ENCODE results near the gene TUBG2.
A peak's percentile ranks its signal among the peaks of the same experiment; 100 is the strongest.

TUBG2 gene

DNA sequence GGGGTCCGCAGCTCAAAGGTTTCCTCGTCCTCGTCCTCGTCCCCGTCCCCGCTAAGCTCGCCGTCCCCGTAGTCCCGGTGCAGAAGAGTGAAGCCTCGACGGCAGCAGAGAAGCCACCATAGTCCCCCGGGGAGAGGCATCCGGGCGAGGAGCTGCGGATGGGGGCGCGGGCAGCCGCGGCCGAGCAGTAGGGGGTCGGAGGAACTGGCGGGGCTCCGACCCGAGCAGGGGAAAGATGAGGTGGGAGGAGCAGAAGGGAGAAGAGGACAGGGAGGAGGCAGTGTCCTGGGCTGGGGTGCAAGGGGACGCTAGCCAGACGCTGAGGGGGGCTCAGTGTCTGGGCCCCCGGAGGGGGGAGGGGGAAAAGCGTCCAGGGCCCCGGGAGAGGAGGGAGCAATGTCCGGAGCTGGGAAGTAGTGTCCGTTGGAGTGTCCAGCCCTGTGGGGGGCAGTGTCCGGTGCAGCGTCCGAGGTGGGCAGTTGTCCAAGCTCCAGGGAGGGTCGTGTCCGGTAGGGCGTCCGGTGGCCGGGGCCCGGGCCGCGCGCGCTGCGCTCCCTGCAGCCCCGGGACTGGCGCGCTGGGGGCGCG is 17.4 kb downstream of the TUBG2 start, which contains the start of gene PLEKHH3:
PLEKHH3 (minus strand) TSS at position 571 of the 588 bp plus-strand sequence; CDS start at position 140, 431 bp downstream.
- DNase-seq (ENCODE audit: low read depth, low spot score): no peak

DNA sequence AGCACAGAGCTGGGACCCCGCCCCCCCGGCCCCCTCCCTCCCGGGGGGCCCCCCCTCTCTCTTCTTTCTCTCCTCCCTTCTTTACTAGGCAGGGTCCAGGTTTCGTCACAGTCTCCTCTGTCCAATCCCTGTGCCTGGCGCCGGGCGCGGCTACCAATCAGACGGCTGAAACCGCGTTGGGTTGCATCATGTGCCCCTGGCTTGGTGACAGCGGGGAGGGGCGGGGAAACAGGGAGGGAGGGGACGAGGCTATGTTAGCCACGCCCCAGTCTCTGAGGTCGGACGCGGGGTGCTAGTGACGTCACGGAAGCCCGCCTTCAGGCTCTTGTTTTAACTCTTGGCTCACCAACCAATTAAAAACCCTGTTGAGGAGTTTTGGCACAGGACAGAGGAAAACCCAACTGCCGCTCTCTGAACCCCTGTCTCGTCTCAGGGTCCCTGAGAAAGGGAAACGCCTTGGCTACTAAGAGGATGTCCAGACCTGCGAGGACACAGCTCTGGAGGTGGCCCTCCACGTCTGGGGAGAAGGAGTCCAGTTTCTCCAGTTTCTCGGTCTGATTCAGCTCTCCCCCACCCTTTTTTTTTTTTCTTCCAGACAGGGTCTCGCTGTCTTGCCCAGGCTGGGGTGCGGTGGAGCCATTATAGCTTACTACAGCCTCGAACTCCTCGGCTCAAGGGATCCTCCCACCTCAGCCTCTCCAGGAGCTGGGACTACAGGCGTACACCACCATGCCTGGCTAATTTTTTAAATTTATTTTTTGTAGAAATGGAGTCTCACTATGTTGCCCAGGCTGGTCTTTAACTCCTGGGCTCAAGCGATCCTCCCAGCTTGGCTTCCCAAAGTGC is 18.2 kb downstream of the TUBG2 start:
- peak; percentile 95 for DNase-seq (ENCODE audit: low read depth, low spot score)

DNA sequence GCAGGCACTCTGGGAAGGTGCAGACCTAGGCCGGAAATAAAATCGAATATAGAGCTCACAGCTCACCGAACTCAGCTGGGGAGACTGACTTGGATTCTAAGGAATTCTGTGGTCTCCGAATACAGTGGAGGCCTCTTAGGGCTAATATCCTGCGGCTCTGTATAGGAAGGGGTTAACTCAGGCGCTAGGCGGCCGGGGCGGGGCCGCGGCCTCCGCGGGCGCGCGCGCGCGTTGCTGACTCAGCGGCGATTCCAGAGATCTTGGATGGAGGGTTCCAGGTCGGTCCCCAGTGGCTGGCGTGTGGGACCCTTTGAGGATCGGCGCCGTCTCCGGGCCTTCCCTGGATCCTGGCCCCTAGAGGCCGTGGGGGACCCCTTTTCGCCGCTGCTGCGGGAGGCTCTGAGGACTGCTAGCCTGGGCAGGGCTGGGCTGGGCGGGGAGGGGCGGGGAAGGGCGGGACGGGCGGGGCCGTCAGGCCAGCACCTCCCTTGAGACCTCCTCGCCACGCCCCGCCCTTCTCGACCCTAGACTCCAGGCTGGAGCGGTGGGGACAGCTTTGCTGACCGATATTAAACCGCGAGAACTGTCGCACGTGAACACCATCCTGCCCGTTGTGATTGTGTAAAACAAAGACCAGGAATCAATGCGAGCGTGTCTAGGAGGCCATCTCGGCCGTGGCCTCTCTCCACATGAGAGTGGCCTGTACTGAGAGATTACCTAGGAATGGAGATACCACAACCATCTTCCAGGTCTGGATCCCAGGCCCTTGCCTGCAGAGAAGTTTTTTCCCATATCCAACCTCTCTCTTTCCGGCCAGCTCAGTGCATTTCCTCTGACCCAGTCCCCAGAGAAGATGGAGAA is 19.1 kb downstream of the TUBG2 start:
- DNase-seq (ENCODE audit: low read depth, low spot score): peak; percentile 87

DNA sequence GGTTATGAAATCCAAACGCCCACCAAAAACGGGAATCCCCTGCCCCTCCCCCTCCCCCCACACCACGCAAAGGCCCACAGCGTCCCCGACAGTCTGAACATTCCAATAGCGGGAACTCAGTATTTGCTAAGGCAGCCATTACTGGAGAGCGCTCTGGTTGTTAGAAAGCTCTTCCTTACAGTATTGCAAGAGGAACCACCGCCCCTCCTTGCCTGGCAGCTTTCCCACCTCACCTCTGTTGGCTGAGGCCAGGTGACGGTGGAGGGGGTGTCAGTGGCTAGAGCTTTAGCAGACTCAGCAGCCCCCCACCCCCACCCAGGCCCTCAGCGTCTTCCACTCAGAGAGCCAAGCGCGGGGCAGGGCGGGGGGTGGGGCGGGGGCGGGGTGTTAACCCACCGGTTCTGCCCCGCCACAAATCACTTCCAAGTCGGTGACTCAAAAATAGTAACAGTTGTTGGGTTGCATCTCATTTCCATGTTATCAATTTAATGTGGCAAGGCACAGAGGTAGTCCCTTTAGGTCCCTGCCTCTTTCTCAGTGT is 19.9 kb downstream of the TUBG2 start:
- no peak for DNase-seq (ENCODE audit: low read depth, low spot score)

DNA sequence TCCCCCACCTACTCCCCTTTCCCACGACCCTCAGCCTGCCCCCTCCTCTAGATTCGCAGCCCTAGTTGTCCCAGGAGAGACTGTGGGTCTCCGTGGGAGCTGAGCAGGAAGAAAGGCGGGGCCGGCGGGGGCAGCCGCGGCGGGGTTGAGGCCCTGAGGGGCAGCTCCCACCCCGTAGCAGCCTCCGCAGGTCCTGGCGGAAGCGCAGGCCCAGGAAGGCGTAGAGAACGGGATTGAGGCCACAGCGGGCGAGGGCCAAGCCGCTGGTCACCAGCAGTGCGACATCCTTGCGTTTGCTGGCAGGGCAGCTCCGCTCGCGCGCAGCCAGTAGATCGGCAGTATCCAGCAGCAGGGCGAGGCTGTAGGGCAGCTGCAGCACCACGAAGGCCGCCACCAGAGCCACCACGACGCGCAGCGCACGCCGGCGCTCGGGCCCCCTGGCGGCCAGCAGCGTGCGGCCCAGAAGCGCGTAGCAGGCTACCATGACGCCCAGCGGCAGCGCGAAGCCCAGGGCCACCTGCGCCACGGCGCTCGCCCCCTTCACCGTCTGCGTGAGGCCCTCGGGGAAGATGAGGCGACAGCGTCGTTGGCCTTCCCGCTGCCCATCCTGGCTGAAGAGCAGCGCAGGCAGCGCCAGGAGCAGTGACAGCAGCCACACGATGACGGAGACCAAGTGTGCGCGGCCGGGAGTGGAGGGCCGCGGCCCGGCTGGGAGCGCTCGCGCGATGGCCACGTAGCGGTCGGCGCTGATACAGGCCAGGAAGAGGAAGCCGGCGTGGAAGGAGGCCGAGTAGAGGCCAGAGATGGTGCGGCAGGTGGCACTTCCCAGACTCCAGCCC is 20.6 kb downstream of the TUBG2 start:
- no peak for DNase-seq (ENCODE audit: low read depth, low spot score)

DNA sequence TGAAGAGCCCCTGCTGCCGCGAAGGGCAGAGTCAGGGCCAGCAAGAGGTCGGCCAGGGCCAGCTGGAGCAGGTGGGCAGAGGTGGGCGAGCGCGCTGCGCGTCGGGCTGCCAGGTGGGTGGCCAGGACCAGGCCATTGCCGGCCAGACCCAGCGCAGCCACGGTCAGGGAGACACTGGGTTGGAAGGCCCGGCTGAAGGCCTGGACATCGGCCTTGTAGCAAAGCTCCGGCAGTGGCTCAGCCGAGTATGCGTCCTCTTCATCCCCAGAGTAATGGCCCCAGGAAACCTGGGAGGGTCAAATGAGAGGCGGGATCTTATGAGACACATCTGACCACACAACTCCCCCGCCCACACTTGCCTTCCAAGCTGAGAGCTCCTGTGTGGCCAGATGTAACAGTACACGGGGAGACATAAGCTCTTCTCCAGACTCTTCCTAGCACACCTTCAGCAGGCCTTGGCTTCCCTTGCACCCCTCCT is 21.3 kb downstream of the TUBG2 start:
- no peak for DNase-seq (ENCODE audit: low read depth, low spot score)

DNA sequence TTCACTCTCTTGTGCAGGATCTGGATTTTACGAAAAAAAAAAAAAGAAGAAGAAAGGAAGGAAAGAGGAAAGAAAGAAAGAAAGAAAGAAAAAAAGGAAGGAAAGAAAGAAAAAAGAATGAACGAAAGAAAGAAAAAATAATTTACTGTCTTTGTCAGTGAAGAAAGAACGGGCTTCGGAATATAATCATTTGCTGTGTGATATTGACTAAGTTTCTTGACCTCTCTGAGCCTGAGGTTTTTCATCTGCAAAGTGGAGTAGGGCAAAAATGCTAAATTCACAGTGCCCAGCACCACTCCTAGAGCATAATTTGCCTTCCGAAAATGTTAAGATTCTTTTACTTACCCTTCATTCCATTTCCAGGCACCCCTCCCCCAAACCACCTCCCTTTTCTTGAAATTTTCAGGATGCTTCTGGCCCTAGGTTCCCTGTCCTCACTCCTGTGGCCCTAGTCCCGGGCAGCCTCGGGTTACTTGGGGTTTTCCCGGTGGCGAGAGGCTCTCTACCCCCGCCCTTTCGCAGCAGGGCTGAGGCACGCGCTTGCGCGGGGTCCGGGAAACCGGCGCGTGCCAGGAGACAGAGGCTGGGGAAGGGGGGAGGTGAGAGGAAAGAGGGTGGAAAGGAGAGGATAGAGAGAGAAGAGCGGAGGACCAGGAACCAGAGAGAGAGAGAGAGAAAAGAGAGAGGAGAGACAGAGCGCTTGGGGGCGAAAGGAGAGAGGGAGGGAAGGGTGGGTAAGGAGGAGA is 23.1 kb downstream of the TUBG2 start, which contains the start of gene CNTNAP1:
CNTNAP1 (plus strand) TSS at position 556 of the 746 bp plus-strand sequence. CDS start 299 bp downstream, outside the sequence.
- no peak for DNase-seq (ENCODE audit: low read depth, low spot score)

DNA sequence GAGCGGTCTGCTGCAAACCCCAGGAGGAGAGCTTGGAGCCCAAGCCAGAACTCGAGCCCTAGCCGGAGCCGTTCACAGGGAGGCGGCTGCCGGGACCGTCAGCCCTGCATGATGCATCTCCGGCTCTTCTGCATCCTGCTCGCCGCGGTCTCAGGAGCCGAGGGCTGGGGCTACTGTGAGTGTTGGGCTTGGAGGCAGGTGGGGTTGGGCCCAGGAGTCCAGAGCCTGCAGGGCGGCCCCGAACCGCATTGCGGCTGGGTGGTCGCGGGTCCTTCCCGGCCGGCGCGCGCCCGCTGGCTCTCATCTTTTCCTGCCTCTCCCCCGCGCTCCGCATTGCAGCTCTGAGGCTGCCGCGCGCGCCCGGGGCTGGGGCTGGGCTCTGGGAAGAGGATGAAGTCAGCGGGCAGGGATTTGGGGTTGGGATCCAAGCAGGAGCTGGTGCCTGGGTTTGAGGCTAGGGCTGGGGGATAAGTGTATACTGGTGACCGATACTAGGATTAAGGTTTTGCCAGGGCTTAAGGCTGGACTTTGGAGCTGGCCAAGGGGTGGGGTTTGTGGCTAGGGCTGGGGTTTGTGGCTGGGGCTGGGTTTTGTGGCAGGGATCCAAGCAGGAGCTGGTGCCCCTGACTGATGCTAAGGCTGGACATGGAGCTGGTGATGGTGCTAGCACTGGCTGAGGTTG is 23.8 kb downstream of the TUBG2 start:
- no peak for DNase-seq (ENCODE audit: low read depth, low spot score)

DNA sequence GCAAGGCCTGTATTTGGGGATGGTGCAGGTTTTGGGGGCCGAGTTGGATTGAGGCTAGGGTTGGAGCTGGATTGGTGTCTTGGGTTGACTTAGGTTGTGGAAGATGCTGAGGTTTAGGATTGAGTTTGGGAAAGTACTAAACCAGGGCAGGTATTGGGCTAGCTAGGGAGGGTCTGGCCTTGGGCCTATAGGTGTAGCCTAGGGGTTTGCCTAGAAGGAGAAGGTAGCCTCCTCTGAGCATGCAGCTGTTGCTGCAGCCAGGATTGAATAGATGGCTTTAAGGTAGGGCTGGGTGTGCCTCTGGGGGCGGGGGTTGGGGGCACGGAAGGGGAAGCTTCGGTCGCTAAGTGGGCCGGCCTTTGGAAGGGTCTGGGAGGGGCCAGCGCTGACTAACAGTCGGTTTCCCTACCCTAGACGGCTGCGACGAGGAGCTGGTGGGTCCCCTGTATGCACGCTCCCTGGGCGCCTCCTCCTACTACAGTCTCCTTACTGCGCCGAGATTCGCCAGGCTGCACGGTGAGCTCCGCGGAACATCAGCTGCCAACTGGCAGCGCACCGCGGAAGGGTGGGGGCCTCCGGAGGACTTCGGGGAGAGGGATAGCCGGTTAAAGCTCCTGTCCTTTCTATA is 24.4 kb downstream of the TUBG2 start:
- no peak for DNase-seq (ENCODE audit: low read depth, low spot score)

DNA sequence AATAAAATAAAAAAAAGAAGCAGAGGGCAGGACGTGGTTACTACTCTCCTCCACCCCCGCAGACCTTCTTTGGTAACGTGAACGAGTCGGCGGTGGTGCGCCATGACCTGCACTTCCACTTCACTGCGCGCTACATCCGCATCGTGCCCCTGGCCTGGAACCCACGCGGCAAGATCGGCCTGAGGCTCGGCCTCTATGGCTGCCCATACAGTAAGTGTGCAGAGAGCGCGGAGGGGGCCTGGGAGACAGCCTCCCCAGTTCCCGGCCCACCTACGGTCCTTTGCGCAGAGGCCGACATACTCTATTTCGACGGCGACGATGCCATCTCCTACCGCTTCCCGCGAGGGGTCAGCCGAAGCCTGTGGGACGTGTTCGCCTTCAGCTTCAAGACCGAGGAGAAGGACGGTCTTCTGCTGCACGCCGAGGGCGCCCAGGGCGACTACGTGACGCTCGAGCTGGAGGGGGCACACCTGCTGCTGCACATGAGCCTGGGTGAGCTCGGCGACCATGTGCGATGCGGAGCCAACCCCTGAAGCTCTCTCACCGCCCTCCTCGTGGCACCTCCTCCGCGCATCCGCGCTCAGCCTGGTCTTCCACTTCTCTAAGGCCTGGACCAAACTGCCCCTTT is 26.0 kb downstream of the TUBG2 start:
- DNase-seq (ENCODE audit: low read depth, low spot score): no peak

DNA sequence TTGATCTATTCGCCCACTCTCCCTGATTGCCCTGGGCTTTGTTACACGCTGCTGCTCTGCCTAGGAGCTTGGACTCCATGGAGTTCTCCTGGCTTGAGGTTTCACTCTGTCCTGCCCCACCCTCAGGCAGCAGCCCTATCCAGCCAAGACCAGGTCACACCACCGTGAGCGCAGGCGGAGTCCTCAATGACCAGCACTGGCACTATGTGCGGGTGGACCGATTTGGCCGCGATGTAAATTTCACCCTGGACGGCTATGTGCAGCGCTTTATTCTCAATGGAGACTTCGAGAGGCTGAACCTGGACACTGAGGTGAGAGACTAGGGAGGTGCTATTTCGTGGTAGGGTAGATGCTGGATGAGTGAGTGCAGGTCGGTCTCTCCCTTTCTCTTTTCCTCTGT is 26.7 kb downstream of the TUBG2 start:
- no peak for DNase-seq (ENCODE audit: low read depth, low spot score)

DNA sequence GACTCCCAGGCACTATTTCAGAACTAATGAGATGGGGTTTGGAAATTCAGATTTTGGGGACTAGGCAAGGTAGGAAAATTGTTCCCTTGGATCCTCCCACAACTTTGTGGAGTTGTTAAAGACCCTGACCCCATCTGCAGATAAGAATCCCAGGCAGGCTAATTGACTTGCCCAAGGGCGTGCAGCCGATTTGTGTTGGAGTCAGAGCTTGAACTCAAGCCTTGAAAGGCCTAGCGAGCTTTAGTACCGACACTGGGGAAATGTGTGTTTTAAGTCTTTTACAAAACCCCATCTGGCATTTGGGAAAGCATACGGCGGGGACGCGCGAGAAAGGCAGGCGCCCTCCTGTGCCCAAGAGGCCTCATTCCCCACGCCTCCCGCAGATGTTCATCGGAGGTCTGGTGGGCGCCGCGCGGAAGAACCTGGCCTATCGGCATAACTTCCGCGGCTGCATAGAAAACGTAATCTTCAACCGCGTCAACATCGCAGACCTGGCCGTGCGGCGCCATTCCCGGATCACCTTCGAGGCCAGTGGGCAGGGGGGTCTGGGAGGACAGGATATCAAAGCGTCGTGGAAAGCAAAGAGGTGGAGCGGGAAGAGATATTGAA is 27.5 kb downstream of the TUBG2 start:
- no peak for DNase-seq (ENCODE audit: low read depth, low spot score)

DNA sequence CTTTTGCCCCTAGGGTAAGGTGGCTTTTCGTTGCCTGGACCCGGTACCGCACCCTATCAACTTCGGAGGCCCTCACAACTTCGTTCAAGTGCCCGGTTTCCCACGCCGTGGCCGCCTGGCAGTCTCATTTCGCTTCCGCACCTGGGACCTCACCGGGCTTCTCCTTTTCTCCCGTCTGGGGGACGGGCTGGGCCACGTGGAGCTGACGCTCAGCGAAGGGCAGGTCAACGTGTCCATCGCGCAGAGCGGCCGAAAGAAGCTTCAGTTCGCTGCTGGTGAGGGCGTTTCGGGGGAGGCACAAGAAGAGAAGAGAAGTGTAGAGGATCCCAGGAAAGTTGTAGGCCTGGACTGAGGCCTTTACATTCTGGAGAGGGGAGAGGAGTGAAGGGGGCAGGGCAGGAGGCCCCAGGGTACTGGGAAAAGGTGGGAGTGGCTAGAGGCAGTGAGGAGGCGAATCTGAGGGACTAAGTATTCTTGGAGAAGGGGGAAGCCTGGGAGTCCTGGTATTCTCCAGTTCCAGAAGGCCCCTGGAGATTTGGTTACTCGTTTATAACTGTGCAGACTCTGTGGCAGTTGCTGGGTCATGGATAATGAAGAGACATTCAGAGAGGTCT is 28.7 kb downstream of the TUBG2 start:
- DNase-seq (ENCODE audit: low read depth, low spot score): no peak

DNA sequence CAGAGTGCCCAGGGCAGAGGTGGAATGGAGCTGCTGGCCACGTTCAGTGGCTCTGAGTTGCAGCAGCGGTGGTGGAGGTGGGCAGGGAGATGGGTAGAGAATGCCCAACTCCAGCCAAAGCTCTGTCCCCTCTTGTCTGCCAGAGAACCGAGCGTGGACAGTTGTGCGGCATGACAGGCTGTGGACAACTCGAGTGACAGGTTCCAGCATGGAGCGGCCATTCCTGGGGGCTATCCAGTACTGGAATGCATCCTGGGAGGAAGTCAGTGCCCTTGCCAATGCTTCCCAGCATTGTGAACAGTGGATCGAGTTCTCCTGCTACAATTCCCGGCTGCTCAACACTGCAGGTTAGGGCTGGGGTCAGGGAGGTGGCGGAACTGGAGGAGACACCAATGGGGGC is 31.5 kb downstream of the TUBG2 start:
- no peak for DNase-seq (ENCODE audit: low read depth, low spot score)

DNA sequence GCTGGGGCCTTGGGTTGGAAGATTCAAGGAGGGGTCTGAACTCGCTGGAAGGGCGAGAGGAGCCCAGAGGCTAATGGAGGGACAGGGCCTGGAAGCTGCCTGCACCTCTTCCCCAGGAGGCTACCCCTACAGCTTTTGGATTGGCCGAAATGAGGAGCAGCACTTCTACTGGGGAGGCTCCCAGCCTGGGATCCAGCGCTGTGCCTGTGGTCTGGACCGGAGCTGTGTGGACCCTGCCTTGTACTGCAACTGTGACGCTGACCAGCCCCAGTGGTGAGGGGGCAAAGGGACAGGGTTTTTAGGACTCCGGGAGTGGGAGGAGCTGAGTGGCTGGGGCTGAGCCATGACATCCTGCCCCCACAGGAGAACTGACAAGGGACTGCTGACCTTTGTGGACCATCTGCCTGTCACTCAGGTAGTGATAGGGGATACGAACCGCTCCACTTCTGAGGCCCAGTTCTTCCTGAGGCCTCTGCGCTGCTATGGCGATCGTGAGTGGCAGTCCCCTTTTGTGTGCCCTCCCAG is 32.0 kb downstream of the TUBG2 start:
- DNase-seq (ENCODE audit: low read depth, low spot score): no peak

DNA sequence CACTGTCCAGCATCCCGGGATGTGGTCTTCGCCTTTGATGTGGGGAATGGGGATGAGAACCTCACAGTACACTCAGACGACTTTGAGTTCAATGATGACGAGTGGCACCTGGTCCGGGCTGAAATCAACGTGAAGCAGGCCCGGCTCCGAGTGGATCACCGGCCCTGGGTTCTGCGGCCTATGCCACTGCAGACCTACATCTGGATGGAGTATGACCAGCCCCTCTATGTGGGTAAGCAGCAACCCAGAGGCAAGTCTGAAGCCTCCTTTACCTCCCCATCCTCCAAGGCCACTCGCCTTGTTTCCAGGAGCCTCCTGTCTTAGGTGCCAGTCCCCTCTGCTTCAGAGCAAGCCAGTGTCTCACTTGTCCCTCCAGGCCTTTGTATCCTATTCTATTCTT is 33.4 kb downstream of the TUBG2 start:
- no peak for DNase-seq (ENCODE audit: low read depth, low spot score)

DNA sequence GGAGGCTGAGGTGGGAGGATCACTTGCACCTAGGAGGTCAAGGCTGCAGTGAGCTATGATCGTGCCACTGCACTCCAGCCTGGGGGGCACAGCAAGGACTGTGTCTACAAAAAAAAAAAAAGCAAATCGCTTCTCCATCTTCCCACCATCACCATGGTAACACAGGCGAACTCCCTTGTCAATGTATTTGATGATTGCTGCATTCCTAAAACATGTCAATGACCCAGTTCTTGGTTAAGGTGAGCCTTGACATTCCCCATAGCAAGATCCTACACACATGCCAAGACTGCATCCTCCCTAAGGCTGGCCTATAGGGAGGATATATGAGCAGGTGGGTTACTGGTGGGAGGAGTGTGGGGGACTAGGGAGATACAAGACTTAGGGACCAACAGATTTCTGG is 35.4 kb downstream of the TUBG2 start:
- no peak for DNase-seq (ENCODE audit: low read depth, low spot score)
